Peyer's patch (tissue), 4 donors: ENCODE data around the gene DNASE1L1. TPM values are rescaled to one million over a fixed set of nuclear protein-coding genes. Genes with fewer than 3 reads are reported as not detected.

Source experiments
- DNase-seq, 3 donors: peaks; one replicate each; pipeline ENCODE4 v3.0.0-alpha.2; 2017 to 2019
- H3K27ac ChIP-seq, 4 donors: fragments of 200-600 bp; sonication (generic); one replicate each; pipeline ENCODE4 v1.5.1; 2016 to 2019
- H3K27me3 ChIP-seq, 2 donors: fragments of 200-600 bp; sonication (generic); one replicate each; pipeline ENCODE4 v1.5.1; 2019
- H3K36me3 ChIP-seq, 3 donors: fragments of 200-600 bp; sonication (generic); one replicate each; pipeline ENCODE4 v1.5.1; 2016 to 2019
- H3K4me1 ChIP-seq, 4 donors: fragments of 200-600 bp; sonication (generic); one replicate each; pipeline ENCODE4 v1.5.1; 2016 to 2019
- H3K4me3 ChIP-seq, 4 donors: fragments of 200-600 bp; sonication (generic); 1 replicate in 3 of 4; 2 replicates in 1 of 4; pipeline ENCODE4 v1.5.1; 2016 to 2019; ENCODE audit warnings: mild to moderate bottlenecking in 1 of 4
- H3K9me3 ChIP-seq, 4 donors: fragments of 200-600 bp; sonication (generic); one replicate each; pipeline ENCODE4 v1.5.1; 2016 to 2019; ENCODE audit warnings: mild to moderate bottlenecking in 1 of 4
- CTCF ChIP-seq, 6 experiments: fragments of 450-650 bp in 4 of 6; fragments of 200-600 bp in 2 of 6; sonication (generic) in 1 of 6; IDR thresholded peaks; one replicate each; pipeline ENCODE4 v1.5.1; 2017 to 2019; ENCODE audit warnings: antibody characterized with exemption in 6 of 6, mild to moderate bottlenecking in 3 of 6, moderate library complexity in 1 of 6
- POLR2A ChIP-seq, 2 donors: fragments of 450-650 bp; IDR thresholded peaks; one replicate each; pipeline ENCODE4 v1.5.1; 2017; ENCODE audit warnings: antibody characterized with exemption in 2 of 2, mild to moderate bottlenecking in 2 of 2, moderate library complexity in 2 of 2
- total RNA-seq, 4 donors: library from RNA; depleted of rRNA; stranded (reverse); fragments of >200 nt; gene quantifications; one replicate each; pipeline ENCODE4 v1.1.0, GENCODE V29; 2016

Gene DNASE1L1
- total RNA-seq, 4 donors from 2014 or later, result 23.9 to 41.2 (median 32.2) TPM

GRCh38 chrX:154362085-154362742 lies 46.8 kb downstream of the DNASE1L1 start:
- Histone ChIP-seq H3K27me3 (no peaks in the 10 kb centered on the region), H3K27ac (peak overlapping the region in 1 of 4 donors; percentile 22), H3K4me1 (no peaks in the 10 kb centered on the region), H3K4me3 (no peak overlapping the region), H3K9me3 (no peaks in the 10 kb centered on the region), H3K36me3 (peaks cover 0 to 52% (median 0%) of the 10 kb centered on the region in 3 donors)
- no peak for TF ChIP-seq CTCF (IDR thresholded peaks at IDR 0.05)
- TF ChIP-seq POLR2A (IDR thresholded peaks at IDR 0.05), result no peak
- no peak for DNase-seq

GRCh38 chrX:154360155-154360713 lies 48.8 kb downstream of the DNASE1L1 start:
- TF ChIP-seq POLR2A (IDR thresholded peaks at IDR 0.05) (no peak), CTCF (IDR thresholded peaks at IDR 0.05) (no peak)
- Histone ChIP-seq H3K4me1 (no peaks in the 10 kb centered on the region), H3K36me3 (peaks cover 0 to 59% (median 0%) of the 10 kb centered on the region in 3 donors), H3K4me3 (no peak overlapping the region), H3K27me3 (no peaks in the 10 kb centered on the region), H3K9me3 (no peaks in the 10 kb centered on the region), H3K27ac (no peak overlapping the region)
- DNase-seq, result no peak

GRCh38 chrX:154359362-154360154 lies 49.5 kb downstream of the DNASE1L1 start:
- H3K27me3 ChIP-seq, result no peaks in the 10 kb centered on the region
- no peak for DNase-seq
- peaks cover 0 to 59% (median 0%) of the 10 kb centered on the region in 3 donors for H3K36me3 ChIP-seq
- H3K4me1 ChIP-seq, result no peaks in the 10 kb centered on the region
- TF ChIP-seq CTCF (IDR thresholded peaks at IDR 0.05) (no peak), POLR2A (IDR thresholded peaks at IDR 0.05) (no peak)
- no peak overlapping the region for H3K27ac ChIP-seq
- H3K9me3 ChIP-seq, result no peaks in the 10 kb centered on the region
- no peak overlapping the region for H3K4me3 ChIP-seq

GRCh38 chrX:154358829-154359228 lies 50.2 kb downstream of the DNASE1L1 start:
- no peak overlapping the region for H3K4me3 ChIP-seq
- TF ChIP-seq CTCF (IDR thresholded peaks at IDR 0.05) (no peak), POLR2A (IDR thresholded peaks at IDR 0.05) (no peak)
- peaks cover 0 to 61% (median 0%) of the 10 kb centered on the region in 3 donors for H3K36me3 ChIP-seq
- H3K9me3 ChIP-seq, result no peaks in the 10 kb centered on the region
- no peaks in the 10 kb centered on the region for H3K27me3 ChIP-seq
- no peaks in the 10 kb centered on the region for H3K4me1 ChIP-seq
- H3K27ac ChIP-seq, result peak overlapping the region in 1 of 4 donors; percentile 12
- DNase-seq, result no peak

- TF ChIP-seq POLR2A (IDR thresholded peaks at IDR 0.05) (no peak), CTCF (IDR thresholded peaks at IDR 0.05) (no peak)
- H3K4me3 ChIP-seq, result no peak overlapping the region
- H3K36me3 ChIP-seq, result peaks cover 0 to 68% (median 0%) of the 10 kb centered on the region in 3 donors
- no peaks in the 10 kb centered on the region for H3K4me1 ChIP-seq
- no peak for DNase-seq
- H3K27me3 ChIP-seq, result no peaks in the 10 kb centered on the region
- H3K27ac ChIP-seq, result no peak overlapping the region
- no peaks in the 10 kb centered on the region for H3K9me3 ChIP-seq
Observed at GRCh38 chrX:154358011-154358410, 51.0 kb downstream of the DNASE1L1 start.
